DMS114 treated with DMSO at 0.1 percent for 48 hours (cell line): ENCODE results near the gene TTC31.
"Not testable (repeated sequence)": the region's sequence is repeated elsewhere in the genome, so short reads cannot be mapped to it uniquely, and the experiment has no call there.

Source experiments
- DNase-seq: peaks from one replicate; lab custom pipeline; 2025; ENCODE audit not compliant: unreplicated experiment; lab: John Stamatoyannopoulos, UW

The TTC31 gene

DNA sequence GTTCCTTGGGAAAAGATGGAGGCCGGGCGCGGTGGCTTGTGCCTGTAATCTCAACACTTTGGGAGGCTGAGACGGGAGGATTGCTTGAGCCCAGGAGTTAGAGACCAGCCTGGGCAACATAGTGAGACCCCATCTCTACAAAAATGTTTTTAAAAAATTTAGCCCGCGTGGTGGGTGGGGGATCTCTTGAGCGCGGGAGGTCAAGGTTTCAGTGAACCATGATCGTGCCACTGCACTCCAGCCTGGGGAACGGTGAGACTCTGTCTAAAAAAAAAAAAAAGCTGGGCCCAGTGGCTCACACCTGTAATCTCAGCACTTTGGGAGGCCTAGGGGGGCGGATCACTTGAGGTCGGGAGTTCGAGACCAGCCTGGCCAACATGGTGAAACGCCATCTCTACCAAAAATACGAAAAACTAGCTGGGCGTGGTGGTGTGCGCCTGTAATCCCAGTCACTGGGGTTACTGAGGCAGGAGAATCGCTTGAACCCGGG is 839 bp downstream of the TTC31 start:
- DNase-seq: not testable (repeated sequence)

GRCh38 chr2:74486141-74486540 is 3.3 kb downstream of the TTC31 start:
- DNase-seq: no peak

- no peak for DNase-seq
Observed at GRCh38 chr2:74488643-74489481, 6.0 kb downstream of the TTC31 start.

- DNase-seq: no peak
Observed at GRCh38 chr2:74489906-74490305, 7.0 kb downstream of the TTC31 start.

DNA sequence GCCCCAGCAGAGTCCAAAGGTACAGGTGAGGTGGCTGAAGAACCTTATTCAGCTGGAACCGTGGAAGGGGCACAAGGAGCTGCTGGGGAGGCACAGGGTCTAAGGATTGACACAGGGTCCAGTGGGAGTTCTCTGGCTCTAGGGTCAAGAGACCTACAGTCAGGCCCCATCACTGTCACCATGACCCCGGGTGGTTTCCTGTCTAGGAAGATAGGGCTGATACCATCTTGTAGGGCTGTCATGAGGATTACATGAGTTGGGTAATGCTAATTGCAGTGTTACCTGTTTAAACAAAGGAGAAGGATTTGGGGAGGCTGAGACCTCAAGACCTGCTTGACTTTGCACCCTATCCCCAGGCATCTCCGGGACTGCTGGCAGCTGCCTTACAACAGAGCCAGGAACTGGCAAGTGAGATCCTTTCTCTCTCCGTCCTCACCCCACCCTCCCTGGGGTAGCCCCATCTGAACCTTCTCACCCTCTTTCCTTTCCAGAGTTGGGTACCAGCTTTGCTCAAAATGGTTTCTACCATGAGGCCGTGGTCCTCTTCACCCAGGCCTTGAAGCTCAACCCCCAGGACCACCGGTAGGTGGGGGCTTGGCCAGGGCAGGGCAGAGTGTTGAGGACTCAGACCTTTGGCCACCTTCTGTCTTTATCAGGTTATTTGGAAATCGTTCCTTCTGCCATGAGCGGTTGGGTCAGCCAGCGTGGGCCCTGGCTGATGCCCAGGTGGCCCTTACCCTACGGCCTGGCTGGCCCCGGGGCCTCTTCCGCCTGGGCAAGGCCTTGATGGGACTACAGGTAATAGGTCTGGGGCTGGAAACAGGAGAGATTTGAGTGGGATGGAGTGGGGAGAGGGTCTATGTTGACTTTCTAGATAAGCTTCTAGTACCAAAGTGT is 9.0 kb downstream of the TTC31 start:
- DNase-seq: no peak

GRCh38 chr2:74493546-74493945 is 10.7 kb downstream of the TTC31 start:
- no peak for DNase-seq

GRCh38 chr2:74495440-74495839 is 12.6 kb downstream of the TTC31 start:
- DNase-seq: no peak

GRCh38 chr2:74496997-74497776 is 14.3 kb downstream of the TTC31 start:
- no peak for DNase-seq

DNA sequence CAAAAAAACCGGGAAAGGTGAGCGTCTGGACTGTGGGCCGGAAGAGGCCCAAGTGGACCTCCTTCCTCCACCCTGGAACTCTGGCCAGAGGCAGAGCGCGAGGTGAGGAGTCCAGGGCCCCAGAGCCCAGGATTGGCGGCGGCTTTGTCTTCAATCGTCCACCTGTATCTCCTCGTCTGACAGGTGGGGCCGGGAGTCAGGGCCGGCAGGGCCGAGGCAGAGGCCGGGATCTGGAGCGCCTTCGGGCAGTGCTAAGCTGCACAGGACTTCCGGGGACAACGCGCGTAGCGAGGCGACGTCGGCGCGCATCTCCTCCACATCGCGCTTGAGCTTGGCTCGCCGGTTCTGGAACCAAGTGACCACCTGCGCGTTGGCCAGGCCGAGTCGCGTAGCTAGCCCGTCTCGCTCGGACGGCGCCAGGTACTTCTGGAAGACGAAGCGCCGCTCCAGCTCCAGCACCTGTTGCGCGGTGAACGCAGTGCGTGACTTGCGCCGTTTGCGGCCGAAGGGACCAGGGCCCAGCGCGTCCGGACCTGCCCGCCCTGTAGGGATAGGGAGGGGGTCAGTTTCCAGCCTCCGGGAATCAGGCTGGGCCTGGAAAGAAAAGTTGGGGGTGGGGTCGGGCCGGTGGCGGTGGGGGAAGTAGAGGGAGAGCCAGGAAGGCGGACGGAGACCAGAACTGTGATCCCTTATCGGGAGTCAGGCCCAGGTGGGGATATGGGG is 15.1 kb downstream of the TTC31 start:
- no peak for DNase-seq

GRCh38 chr2:74498500-74499266 is 15.8 kb downstream of the TTC31 start:
- no peak for DNase-seq

- DNase-seq: no peak
Observed at GRCh38 chr2:74499267-74499939, 16.5 kb downstream of the TTC31 start, which contains the start of gene LBX2. Gene LBX2, minus strand, starts transcription at chr2:74499603. Its CDS starts 66 bp downstream, at chr2:74499537.

- DNase-seq: no peak
Observed at GRCh38 chr2:74499940-74500577, 17.2 kb downstream of the TTC31 start.

GRCh38 chr2:74500578-74500946 is 17.7 kb downstream of the TTC31 start:
- no peak for DNase-seq

GRCh38 chr2:74501335-74502071 is 18.6 kb downstream of the TTC31 start:
- DNase-seq: no peak

- DNase-seq: no peak
Observed at GRCh38 chr2:74502147-74502719, 19.4 kb downstream of the TTC31 start.

- no peak for DNase-seq
Observed at GRCh38 chr2:74502720-74503505, 20.0 kb downstream of the TTC31 start.
